Right forelimb (tissue), 1 donor: ENCODE measurements around the gene OR4D11.
"Not testable (repeated sequence)": the region's sequence is repeated elsewhere in the genome, so short reads cannot be mapped to it uniquely, and the experiment has no call there.

Experiments used
- DNase-seq: peaks from one replicate; pipeline ENCODE4 v3.0.0-alpha.2; 2018

OR4D11 gene

DNA sequence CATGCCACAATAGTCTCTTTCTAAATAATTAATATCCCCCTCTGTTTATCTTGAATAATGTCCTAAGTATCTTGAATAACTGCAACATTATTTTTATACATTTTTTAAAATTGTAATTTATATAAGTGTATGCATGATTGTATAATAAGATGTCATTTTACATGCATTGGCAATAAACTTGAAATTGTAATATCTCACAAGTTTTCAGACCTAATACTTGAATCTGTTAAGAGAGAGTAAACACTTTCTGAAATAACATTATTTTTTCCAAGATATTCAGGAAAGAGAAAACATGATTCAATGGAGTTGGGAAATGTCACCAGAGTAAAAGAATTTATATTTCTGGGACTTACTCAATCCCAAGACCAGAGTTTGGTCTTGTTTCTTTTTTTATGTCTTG lies at the start of gene OR4D11:
Gene OR4D11 (plus strand): TSS at position 301 of the 400 bp plus-strand sequence. CDS start 0 bp downstream, at position 301.
- DNase-seq = no peak

- no peak for DNase-seq
These were observed 46.7 kb upstream of the OR4D11 start, which contains the start of gene OR4D6 for GRCh38 chr11:59456661-59457060. TSS of gene OR4D6 (plus strand) at chr11:59456961. CDS start at chr11:59456961, 0 bp downstream.

DNA sequence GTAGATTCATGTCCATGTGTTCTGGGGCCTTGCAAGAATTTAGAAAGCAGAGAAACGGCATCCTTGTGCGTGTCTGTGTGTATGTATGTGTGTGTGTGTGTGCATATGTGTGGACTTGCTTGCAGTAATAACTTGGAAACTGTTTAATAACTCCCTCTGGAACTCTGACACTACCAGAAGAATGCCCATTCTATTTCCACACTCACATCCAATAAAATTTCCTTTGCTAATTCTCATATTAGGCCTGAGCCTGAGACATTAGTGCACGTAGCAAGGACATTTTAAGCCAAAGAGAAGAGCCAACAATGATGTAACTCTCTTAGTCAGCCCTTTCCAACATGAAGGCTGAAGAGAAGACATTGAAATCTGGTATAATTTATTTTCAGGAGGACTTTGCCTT lies 43.5 kb upstream of the OR4D11 start:
- no peak for DNase-seq

DNA sequence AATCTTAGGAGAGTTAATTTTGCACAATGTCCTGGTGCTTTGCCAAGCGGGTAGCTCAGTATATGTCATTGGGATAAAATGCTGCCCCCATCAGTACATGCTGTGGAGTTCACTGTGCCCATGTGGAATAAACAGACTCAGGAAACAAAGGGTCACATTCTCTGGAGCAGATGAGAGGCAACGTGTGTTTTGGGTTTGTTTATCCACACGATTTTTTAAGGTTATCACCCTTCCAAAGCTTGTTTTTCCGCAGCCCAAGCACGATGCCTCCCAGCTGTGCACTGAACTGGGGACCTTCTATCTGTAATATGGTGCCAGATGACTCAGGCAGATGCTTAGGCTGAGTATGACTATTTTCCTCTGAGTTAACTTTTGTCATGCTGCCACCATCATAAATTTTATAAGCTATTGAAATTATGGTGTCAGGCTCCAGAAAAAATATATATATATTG lies 40.2 kb upstream of the OR4D11 start:
- DNase-seq = no peak

DNA sequence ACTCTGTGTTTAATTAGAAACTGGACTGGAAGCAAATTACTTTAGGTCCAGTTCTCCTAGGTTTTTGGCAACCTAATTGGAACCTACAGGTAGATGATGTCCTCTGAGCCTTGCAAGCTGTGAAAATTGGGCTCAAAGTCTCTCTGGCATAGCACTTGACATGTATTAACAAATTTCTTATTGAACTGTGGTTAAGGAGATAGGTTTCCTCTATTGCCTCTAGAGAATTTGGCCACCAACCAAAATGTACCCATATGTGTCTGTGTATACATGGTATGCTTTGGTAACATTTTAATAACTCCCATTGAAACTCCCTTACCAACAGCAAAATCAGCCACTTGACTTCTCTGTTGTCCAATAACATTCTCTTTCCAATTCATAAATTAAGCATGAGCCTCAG lies 30.4 kb upstream of the OR4D11 start, which contains the start of gene OR4D10:
Gene OR4D10 (plus strand): TSS at position 301 of the 400 bp plus-strand sequence. CDS start 4,115 bp downstream, outside the sequence.
- no peak for DNase-seq

- no peak for DNase-seq
These were observed 28.2 kb upstream of the OR4D11 start for GRCh38 chr11:59475176-59475575.

DNA sequence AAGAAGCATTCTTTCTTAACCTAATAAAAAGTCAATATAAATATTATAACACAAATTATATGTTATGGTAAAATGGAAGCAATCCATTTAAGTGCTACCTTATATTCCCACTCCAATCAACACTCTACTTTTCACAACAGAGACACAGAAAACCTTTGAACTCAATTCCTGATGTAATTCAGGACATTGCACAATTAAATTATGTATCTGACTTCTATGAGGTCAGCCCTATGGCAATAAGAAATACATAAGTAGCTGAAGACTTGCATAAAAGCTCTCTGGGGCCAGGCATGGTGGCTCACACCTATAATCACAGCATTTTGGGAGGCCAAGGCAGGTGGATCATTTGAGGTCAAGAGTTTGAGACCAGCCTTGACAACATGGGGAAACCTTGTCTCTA lies 23.5 kb upstream of the OR4D11 start:
- no peak for DNase-seq

GRCh38 chr11:59480359-59480758 lies 23.0 kb upstream of the OR4D11 start:
- DNase-seq = no peak

GRCh38 chr11:59501931-59502330 lies 1.4 kb upstream of the OR4D11 start:
- DNase-seq = no peak

DNA sequence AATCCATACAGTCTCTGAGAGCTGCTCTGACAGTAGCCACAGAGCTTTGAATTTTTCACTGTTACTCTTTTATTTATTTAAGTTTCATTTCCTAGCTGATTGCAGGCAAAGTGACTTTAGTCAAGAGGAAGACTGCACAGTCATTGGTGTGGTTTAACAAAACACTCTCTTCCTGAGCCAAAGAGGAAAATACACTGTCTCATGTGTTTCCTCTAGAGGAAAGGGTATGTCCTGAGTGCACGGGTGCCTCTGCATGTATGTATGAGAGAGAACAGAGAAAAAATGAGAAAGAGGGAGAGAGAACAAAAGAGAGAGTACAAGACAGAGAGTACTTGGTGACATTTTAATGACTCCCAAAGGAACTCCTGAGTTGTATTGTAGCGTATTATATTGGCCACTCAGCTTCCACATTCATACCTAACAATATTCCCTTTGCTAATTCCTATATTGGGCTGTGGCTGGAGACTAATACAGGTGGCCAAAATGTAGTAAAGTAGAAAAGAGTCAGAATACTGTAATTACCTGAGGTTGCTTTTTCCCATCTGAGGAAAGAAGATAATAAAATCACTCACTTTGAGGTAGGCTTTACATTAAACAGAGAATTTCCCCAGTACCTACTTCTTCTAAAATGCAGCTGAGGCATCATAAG lies 7.7 kb downstream of the OR4D11 start, which contains the start of gene OR4D9:
Gene OR4D9 (plus strand): TSS at position 599 of the 649 bp plus-strand sequence. CDS start 3,374 bp downstream, outside the sequence.
- no peak for DNase-seq

- DNase-seq = no peak
These were observed 8.3 kb downstream of the OR4D11 start for GRCh38 chr11:59511675-59512074.

DNA sequence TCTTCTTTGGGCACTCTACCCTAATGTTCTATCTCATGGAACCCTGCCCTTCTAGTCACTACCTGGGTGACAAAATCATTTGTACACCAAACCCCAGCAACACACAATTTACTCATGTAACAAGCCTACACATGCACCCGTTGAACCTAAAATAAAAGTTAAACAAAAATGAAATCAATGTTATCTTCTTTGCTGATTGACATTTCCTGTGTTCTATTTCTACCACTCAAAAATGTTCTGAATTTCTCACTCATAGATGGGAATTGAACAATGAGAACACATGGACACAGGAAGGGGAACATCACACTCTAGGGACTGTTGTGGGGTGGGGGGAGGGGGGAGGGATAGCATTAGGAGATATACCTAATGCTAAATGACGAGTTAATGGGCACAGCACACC lies 16.8 kb downstream of the OR4D11 start:
- DNase-seq = not testable (repeated sequence)

DNA sequence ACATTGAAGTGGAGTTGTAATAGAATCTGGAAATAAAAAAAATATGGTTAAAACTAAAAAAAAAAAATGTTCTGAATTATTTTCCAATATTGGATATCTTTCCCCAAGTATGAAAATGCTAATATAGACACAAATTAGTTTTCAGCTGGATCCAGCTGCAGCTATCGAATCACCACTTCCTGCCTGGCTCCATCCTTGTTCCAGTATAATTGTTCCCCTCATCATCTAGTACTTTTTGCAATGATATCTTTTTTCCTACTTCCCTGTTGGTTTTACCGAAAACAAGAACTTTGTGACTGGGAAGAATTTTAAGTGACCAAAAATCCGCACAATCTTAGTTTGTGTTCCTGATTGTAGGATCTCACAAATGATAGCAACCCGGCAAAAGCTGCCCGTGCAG lies 17.4 kb downstream of the OR4D11 start:
- no peak for DNase-seq

GRCh38 chr11:59523541-59523940 lies 20.2 kb downstream of the OR4D11 start:
- no peak for DNase-seq

DNA sequence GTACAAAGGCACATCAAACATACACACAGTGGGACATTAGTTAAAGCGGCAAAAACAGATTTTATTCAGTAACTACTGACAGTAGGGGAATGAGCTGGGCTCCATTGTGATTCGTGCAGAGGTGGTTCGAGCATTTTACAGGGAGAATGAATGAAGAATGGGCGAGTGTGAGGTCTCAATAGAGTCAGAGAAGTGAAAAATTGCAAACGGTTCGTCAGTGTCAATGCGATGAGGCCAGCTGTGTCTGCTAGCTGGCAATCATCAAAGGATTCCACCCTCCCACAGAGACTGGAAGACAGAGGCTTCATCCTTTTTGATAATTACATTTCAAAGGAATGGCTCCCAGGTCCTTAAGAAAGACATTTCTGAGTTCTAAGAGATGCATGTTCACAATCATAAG lies 25.3 kb downstream of the OR4D11 start:
- no peak for DNase-seq

GRCh38 chr11:59532620-59533019 lies 29.2 kb downstream of the OR4D11 start:
- no peak for DNase-seq

DNA sequence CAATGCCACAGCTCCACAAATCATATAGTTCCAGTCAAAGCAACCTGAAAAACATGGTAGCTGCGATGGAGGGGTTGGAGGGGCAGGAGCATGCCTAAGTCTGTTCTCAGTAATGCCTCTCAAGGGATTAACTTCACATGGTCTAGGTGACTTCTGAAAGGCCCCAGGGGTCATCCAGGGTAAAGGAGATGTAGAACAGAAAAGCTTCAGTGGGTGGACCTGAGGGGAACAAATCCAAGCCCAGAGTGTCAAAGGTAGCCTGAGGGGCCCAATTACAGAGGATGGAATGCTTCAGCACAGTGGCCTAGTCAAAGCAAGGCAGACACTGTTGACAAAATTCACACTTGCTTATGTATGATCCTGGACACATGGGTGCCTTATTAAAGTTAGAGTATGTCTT lies 31.3 kb downstream of the OR4D11 start:
- DNase-seq = no peak

DNA sequence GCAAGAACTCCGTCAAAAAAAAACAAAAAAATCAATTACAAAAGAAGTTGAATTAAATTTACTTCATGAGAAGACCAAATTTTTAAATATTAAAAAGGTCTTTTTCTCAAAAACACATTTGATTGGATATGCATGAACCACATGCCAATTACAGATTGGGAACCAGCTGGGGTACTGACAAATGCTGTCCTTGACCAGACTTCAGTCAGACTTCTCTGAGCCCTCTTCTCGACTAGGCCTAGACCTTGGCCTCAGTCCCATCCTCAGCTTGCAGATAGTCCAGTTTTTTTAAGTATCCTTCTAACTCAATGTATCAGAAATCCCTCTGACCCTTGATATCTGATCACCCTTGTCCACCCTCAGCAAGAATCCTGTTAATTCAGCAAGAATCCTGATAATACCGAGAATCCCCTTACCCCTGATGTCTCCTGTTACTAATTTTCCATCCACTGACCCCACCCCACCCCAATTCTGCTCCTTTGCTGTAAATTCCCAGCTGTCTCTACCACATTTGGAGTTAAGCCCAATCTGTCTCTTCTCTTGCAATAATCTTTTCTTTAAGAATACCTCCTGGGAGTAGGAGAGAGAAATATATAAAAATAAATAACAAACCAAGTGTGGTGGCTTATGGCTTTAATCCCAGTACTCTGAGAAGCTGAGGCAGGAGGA lies 38.9 kb downstream of the OR4D11 start:
- DNase-seq = no peak

DNA sequence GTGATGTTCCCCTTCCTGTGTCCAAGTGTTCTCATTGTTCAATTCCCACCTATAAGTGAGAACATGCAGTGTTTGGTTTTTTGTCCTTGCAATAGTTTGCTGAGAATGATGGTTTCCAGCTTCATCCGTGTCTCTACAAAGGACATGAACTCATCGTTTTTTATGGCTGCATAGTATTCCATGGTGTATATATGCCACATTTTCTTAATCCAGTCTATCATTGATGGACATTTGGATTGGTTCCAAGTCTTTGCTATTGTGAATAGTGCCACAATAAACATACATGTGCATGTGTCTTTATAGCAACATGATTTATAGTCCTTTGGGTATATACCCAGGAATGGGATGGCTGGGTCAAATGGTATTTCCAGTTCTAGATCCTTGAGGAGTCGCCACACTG lies 40.3 kb downstream of the OR4D11 start:
- not testable (repeated sequence) for DNase-seq

- DNase-seq = no peak
These were observed 41.4 kb downstream of the OR4D11 start for GRCh38 chr11:59544869-59545178.

DNA sequence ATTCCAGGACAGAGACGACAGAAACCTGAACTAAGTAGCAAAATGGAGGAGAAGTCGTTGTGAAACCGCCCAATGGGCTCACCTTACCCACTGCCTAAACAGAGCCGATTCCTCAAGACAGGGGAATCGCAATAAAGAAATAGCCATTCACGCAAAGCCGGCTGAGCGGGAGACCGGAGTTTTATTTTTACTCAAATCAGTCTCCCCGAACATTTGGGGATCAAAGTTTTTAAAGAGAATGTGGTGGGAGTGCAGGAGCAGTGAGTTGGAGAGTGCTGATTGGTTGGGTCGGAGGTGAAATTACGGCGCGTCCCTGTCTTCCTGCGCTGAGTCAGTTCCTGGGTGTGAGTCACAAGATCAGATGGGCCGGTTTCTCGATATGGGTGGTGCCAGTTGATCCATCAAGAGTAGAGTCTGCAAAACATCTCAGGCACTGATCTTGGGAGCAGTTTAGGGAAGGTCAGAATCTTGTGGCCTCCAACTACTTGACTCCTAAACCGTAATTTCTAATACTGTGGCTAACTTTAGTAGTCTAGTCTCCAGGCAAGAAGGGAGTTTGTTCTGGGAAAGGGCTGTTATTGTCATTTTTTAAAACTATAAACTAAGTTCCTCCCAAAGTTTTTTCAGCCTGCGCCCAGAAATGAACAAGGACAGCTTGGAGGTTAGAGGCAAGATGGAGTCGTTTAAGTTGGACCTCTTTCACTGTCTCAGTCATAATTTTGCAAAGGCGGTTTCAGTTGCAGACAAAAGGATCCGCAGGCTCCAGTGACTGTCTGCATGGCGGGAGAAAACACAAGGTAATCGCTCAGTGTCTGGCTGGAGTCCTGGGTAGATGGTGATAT lies 42.0 kb downstream of the OR4D11 start:
- DNase-seq = no peak

DNA sequence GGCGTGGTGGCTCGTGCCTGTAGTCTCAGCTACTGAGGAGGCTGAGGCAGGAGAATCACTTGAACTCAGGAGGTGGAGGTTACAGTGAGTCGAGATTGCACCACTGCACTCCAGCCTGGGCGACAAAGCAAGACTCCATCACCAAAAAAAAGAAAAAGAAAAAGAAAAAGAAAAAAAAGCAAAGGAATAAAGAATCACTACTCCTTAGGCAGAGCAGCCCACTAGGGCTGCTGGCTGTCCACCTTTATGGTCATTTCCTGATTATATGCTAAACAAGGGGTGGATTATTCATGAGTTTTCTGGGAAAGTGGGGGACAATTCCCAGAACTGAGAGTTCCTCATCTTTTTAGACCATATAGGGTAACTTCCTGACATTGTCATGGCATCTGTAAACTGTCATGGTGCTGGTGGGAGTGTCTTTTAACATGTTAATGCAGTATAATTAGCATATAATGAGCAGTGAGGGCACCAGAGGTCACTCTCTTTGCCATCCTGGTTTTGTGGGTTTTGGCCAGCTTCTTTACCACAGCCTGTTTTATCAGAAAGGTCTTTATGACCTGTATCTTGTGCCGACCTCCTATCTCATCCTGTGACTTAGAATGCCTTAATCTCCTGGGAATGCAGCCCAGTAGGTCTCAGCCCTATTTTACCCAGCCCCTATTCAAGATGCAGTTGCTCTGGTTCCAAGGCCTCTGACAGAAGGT lies 44.4 kb downstream of the OR4D11 start:
- not testable (repeated sequence) for DNase-seq

GRCh38 chr11:59548309-59548656 lies 44.9 kb downstream of the OR4D11 start:
- DNase-seq = no peak
